GM19023 (cell line): Measurements from ENCODE around the gene CDH13.

ENCODE experiments used
- ATAC-seq: cut with Tn5 transposase; IDR thresholded peaks from one replicate; pipeline ENCODE4 v1.9.1; 2021; ENCODE audit warnings: mild to moderate bottlenecking, moderate library complexity; ENCODE audit not compliant: unreplicated experiment

CDH13 gene

DNA sequence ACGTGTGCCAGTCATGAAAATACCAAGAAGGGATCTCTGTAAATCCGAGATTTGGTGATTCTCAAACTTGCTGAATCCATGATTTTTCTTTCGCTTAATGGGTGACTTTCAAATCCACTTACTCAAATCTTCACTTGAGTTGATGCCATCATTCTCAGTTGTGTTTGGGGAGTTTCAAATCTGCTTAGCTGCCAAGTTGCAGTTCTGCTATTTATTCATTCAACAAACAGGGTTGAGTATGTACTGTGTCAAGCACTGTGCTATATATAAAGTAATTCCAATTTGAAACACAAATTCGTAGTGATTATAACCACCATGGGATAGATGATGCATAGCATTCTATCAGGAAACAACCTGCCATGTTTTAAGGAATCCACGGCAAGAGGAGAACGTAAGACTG is 394.3 kb downstream of the CDH13 start:
- no peak for ATAC-seq

GRCh38 chr16:83021746-83022145 is 395.0 kb downstream of the CDH13 start:
- no peak for ATAC-seq

GRCh38 chr16:83023011-83023410 is 396.2 kb downstream of the CDH13 start:
- ATAC-seq, result no peak

- no peak for ATAC-seq
These were observed 396.9 kb downstream of the CDH13 start for GRCh38 chr16:83023640-83024039.

DNA sequence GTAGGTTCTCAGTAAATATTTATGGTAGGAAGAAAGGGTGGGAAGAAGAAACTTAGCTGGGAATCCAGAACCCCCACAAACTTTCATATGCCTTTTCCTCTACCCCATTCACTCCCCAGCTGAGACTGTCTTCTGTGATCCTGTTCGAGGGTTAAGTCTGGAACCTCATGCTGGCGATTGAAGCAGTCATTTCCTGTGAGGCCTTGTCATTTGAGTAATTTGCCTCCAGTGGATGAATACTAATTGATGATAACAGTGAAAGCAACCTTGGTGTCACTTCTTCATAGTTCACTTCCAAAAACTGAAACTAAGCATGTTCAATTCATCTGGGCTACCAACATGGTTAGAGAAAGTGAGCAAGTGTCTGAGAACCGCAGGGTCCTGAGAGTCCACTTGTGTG is 401.2 kb downstream of the CDH13 start:
- no peak for ATAC-seq

DNA sequence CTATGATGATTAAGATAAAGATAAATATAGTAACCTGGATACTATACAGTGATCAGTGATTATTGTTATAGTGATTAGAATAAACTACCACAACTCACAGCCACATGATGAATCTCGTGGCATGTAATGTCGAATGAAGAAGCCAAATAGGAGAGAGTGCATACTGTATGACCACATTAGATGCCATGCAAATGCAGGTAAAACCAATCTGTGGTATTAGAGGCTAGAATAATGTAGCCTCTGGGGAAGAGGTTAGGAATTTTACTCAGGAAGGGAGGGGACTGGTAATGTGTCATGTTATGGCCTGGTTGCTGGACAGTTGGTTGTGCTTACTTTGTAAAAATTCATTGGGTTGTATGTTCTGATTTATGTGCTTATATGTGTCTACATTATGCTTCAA is 402.7 kb downstream of the CDH13 start:
- ATAC-seq, result no peak

DNA sequence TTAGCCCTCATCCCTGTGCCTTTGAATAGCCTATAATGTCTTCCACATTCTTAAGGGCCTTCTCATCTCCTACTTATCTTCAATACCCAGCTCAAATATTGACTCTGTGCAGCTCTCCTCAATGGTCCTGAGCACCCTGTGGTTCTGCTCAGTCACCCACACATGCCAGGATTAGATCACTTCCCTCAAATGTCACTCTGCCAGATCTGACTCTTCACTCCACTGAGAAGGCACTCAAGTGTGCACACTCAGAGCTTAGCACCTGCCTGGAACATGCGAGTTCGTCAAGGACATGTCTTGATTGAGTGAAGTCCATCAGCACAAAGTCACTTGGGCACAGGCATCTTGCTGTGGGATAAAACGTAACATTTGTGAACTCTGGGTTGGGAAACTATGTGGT is 404.8 kb downstream of the CDH13 start:
- ATAC-seq, result no peak

- ATAC-seq, result no peak
These were observed 410.3 kb downstream of the CDH13 start for GRCh38 chr16:83037102-83037501.

- ATAC-seq, result no peak
These were observed 411.1 kb downstream of the CDH13 start for GRCh38 chr16:83037884-83038283.

DNA sequence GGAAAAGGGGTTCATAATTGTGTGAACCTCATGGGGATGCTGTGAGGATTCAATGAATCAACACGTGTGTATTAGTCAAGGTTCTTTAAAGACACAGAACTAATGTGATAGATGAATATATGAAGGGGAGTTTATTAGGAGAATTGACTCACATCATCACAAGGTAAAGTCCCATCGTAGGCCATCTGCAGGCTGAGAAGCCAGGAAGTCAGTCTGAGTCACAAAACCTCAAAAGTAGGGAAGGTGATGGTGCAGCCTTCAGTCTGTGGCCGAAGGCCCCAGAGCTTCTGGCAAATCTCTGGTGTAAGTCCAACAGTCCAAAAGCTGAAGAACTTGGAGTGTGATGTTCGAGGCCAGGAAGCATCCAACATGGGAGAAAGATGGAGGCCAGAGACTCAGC is 413.4 kb downstream of the CDH13 start:
- ATAC-seq, result no peak

DNA sequence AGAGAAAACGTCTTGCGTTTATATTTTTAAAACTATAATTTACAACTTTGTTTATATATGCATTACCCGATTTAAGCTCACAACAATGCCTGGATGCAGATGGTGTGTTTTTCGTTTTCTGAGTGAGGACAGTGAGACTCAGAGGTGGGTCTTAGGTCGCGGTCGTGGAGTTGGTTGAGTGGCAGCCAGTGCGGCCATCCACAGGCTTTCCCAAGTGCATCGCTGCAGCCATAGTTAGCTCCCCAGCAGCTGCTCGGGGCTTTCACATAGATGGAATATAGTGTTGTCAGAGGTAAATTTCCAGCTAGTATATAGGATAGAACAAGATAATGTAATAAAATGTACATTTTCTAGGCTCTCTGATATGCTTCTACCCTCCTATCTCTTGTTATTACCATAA is 417.8 kb downstream of the CDH13 start:
- ATAC-seq, result no peak

- no peak for ATAC-seq
These were observed 419.0 kb downstream of the CDH13 start for GRCh38 chr16:83045790-83046189.

- ATAC-seq, result no peak
These were observed 419.9 kb downstream of the CDH13 start for GRCh38 chr16:83046664-83047063.

DNA sequence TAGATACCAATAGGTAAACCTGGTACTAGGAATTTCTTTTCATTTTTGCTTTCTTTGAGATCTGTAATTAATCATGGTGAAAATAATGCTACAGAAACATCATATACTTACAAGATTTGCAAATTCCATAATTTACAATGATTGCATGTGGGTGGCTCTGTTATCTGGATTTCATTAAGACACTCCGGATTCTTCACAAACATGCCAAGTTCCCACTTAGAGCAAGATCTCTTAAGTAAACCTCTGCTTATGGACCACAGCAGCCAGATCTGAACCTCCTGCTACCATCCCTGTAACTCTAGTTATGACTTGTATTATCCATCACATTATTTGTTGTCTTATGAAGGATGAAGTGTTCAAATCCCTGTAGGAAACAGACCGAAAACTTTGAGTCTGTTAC is 424.7 kb downstream of the CDH13 start:
- ATAC-seq, result no peak

- ATAC-seq, result no peak
These were observed 427.5 kb downstream of the CDH13 start for GRCh38 chr16:83054283-83054682.

- no peak for ATAC-seq
These were observed 431.6 kb downstream of the CDH13 start for GRCh38 chr16:83058376-83058775.

- no peak for ATAC-seq
These were observed 432.5 kb downstream of the CDH13 start for GRCh38 chr16:83059237-83059636.

DNA sequence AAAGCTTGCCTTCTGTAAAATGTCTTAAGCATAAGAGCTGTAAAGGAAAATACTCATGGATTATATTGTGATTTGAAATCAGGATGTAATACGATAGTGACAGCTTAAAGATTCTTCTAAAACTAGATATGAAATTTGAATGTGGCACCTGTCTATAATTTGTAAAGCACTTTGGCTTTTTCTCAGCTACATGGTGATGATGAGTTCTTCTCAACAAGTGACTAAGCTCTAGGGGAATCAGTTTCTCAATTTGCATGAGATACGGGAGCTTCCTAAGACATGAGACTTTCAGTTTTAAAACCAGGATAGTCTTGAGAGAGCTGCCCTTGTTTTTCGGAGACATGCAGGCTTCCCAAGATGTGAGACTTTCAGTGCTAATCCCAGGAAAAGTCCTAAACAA is 439.2 kb downstream of the CDH13 start:
- no peak for ATAC-seq

DNA sequence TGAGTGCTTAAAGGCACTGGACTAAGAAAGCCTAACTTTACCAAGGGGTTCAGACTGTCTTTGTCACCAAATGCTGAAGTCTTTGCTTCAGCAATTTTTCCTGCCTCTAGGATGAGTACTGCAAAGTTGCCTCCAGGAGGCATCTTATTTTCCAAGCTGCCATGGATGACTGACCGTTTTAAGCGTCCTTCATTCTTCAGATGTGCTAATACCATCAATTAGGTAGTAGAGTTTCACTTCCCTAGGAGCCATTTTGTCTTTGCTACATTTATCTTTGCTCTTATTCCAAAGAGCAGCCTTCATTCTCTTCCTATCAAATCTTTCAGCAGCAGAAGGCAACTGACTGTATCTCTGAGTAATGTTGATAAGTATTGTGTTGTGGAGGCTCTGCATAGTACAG is 440.1 kb downstream of the CDH13 start:
- ATAC-seq, result no peak

DNA sequence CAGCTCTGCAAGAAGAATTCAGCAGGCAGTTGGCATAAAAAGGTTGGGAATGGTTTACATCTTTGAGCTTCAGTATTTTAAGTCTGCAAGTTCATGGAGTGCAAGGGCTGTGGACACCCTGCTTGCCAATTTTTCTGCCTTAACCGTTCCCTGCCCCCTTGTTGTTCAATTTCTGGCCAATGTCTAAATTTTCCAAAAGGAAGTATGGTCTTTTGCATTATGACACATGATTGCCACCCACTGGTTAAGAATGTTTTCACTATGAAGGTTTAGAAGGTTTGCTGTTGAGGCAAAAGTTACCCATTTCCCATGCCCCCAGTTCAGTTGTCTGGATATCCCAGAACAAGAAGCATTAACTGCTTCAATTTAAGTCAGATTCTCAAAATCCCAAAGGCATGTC is 441.9 kb downstream of the CDH13 start:
- no peak for ATAC-seq

DNA sequence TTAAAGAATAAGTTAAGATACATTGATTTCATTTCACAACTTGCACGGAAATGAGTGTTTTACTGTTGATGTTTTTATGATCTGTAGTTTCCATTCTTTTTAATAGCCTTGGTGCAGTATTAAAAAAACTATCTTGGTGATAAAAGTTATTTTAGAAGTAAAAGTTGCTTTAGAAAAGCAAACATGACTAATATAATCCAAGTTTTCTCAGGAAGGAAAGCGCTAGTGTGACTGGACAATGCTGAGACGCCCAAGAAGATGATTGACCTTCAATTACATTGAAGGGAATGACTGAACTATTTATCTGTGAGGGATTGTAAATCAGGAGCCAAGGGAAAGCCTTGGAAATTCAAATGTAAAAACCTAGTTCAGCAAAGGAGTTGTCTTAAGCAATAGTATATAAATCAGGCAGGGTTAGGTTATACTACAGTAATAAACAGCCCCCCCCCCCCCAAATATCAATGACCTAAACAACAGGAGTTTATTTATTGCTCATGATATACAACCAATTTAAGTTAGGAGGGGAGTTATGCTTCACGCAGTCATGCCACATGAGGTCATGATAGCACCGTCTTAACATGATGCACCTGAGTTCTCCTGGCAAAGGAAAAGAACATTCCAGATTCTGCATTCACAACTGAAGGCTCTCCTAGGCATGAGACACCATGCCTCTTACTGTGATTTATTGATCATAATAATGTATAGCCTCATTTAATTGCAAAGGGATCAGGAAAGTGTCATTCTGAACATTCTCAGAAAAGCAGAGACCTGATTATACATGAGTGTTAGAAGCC is 443.8 kb downstream of the CDH13 start:
- no peak for ATAC-seq

- no peak for ATAC-seq
These were observed 449.2 kb downstream of the CDH13 start for GRCh38 chr16:83075956-83076355.

GRCh38 chr16:83083361-83083760 is 456.6 kb downstream of the CDH13 start:
- no peak for ATAC-seq
